Naive thymus-derived CD4-positive, alpha-beta T cell (primary cell): Measurements from ENCODE around the gene PTPRN2. TPM values are rescaled to one million over a fixed set of nuclear protein-coding genes. Genes with fewer than 3 reads are reported as not detected.

ENCODE experiments used
- ATAC-seq: fragments of 150-1000 bp; cut with Tn5 transposase; 2 replicates; pipeline ENCODE4 v1.10.0; 2021; ENCODE audit warnings: mild to moderate bottlenecking, moderate library complexity
- CTCF ChIA-PET: fragments of 350-600 bp; sonication (Branson Sonifier 250); formaldehyde crosslinking; loops from one replicate; lab custom pipeline; 2021; ENCODE audit warnings: antibody characterized with exemption; lab: Charles Lee
- POLR2A ChIA-PET: fragments of 350-600 bp; sonication (Branson Sonifier 250); formaldehyde crosslinking; loops from one replicate; lab custom pipeline; 2021; ENCODE audit warnings: antibody characterized with exemption, inconsistent platforms; lab: Charles Lee
- DNase-seq, 9 donors: peaks; one replicate each; pipeline versions ENCODE4 v3.0.0 to v3.0.0-alpha.2; 2020 to 2022; ENCODE audit warnings: mixed read lengths in 1 of 9
- H3K27ac ChIP-seq: one replicate; pipeline ENCODE4 v1.7.0; 2013; ENCODE audit warnings: mild to moderate bottlenecking, low read depth, low read length, moderate library complexity
- H3K27me3 ChIP-seq, 2 donors: one replicate each; pipeline ENCODE4 v1.7.0; 2013; ENCODE audit warnings: low read length in 2 of 2, mild to moderate bottlenecking in 2 of 2, moderate library complexity in 2 of 2; ENCODE audit not compliant: control insufficient read depth in 2 of 2, insufficient read depth in 2 of 2
- H3K36me3 ChIP-seq, 3 experiments: 1 replicate in 2 of 3; 2 replicates in 1 of 3; pipeline ENCODE4 v1.7.0; 2013; ENCODE audit warnings: low read length in 3 of 3, mild to moderate bottlenecking in 3 of 3, moderate library complexity in 1 of 3; ENCODE audit not compliant: insufficient read depth in 3 of 3, control insufficient read depth in 2 of 3
- H3K4me1 ChIP-seq, 2 donors: one replicate each; pipeline ENCODE4 v1.7.0; 2013; ENCODE audit warnings: low read length in 2 of 2, mild to moderate bottlenecking in 2 of 2, moderate library complexity in 1 of 2; ENCODE audit not compliant: control insufficient read depth in 2 of 2, insufficient read depth in 2 of 2
- H3K4me3 ChIP-seq: 2 replicates; pipeline ENCODE4 v1.7.0; 2013; ENCODE audit warnings: mild to moderate bottlenecking, low read length
- H3K9me3 ChIP-seq, 3 experiments: 1 replicate in 2 of 3; 2 replicates in 1 of 3; pipeline ENCODE4 v1.7.0; 2013; ENCODE audit warnings: low read length in 3 of 3; ENCODE audit not compliant: control insufficient read depth in 2 of 3
- H3K27ac Mint-ChIP-seq, 9 donors: one replicate each; pipeline ENCODE4 v1.8.0; 2020 to 2022; ENCODE audit warnings: mixed read lengths in 9 of 9, mild to moderate bottlenecking in 8 of 9, moderate library complexity in 5 of 9, inconsistent platforms in 2 of 9
- H3K27me3 Mint-ChIP-seq, 5 donors: one replicate each; pipeline ENCODE4 v1.8.0; 2021 to 2022; ENCODE audit warnings: mixed read lengths in 5 of 5, mild to moderate bottlenecking in 1 of 5
- H3K36me3 Mint-ChIP-seq, 5 donors: one replicate each; pipeline ENCODE4 v1.8.0; 2020 to 2022; ENCODE audit warnings: mixed read lengths in 5 of 5, mild to moderate bottlenecking in 3 of 5, inconsistent platforms in 1 of 5
- H3K4me1 Mint-ChIP-seq, 7 donors: one replicate each; pipeline ENCODE4 v1.8.0; 2020 to 2022; ENCODE audit warnings: mixed read lengths in 7 of 7, mild to moderate bottlenecking in 3 of 7, inconsistent platforms in 1 of 7
- H3K4me3 Mint-ChIP-seq, 10 donors: one replicate each; pipeline ENCODE4 v1.8.0; 2020 to 2022; ENCODE audit warnings: mild to moderate bottlenecking in 10 of 10, mixed read lengths in 10 of 10, moderate library complexity in 6 of 10, inconsistent platforms in 2 of 10
- H3K9me3 Mint-ChIP-seq, 11 donors: one replicate each; pipeline ENCODE4 v1.8.0; 2020 to 2022; ENCODE audit warnings: mixed read lengths in 11 of 11, mild to moderate bottlenecking in 4 of 11, inconsistent platforms in 1 of 11, moderate library complexity in 1 of 11
- intact Hi-C, 2 donors: fragments of 100-400 bp; cut with micrococcal nuclease; formaldehyde crosslinking; loops; one replicate each; pipeline ENCODE4 v1.15.1; 2023
- polyA plus RNA-seq, 2 donors: library from polyadenylated mRNA; unstranded; fragments of 300-500 nt; fragmentation: Illumina TruSeq; gene quantifications; one replicate each; pipeline ENCODE4 v1.2.3, GENCODE V29; 2021
- total RNA-seq, 6 experiments: library from RNA in 5 of 6; stranded (reverse) in 5 of 6; gene quantifications; 1 replicate in 5 of 6; 2 replicates in 1 of 6; pipeline ENCODE4 v1.2.3 and lab custom pipeline; 2021 to 2026

PTPRN2 gene
- total and polyA plus RNA-seq, 7 experiments from 2014 or later, result 0.58 to 2.3 (median 1.4) TPM

- H3K27ac Mint-ChIP-seq, result no peak overlapping the region
- H3K27me3 ChIP-seq, result no peaks in the 10 kb centered on the region
- no peak overlapping the region for H3K4me3 ChIP-seq
- H3K4me3 Mint-ChIP-seq, result no peak overlapping the region
- POLR2A ChIA-PET, result no interaction called here
- no peaks in the 10 kb centered on the region for H3K36me3 Mint-ChIP-seq
- H3K9me3 ChIP-seq, result no peaks in the 10 kb centered on the region
- peaks cover 0 to 5% (median 0%) of the 10 kb centered on the region in 7 donors for H3K4me1 Mint-ChIP-seq
- CTCF ChIA-PET, result no interaction called here
- H3K4me1 ChIP-seq, result no peaks in the 10 kb centered on the region
- H3K9me3 Mint-ChIP-seq, result peaks cover 0 to 2% (median 0%) of the 10 kb centered on the region in 11 donors
- ATAC-seq (no peak), DNase-seq (no peak)
- H3K27ac ChIP-seq, result no peak overlapping the region
- no peaks in the 10 kb centered on the region for H3K36me3 ChIP-seq
- intact Hi-C loops, result no loop called here
- H3K27me3 Mint-ChIP-seq, result peaks cover 0 to 12% (median 3%) of the 10 kb centered on the region in 5 donors
Observed at GRCh38 chr7:158492367-158492764, 95.3 kb downstream of the PTPRN2 start.

DNA sequence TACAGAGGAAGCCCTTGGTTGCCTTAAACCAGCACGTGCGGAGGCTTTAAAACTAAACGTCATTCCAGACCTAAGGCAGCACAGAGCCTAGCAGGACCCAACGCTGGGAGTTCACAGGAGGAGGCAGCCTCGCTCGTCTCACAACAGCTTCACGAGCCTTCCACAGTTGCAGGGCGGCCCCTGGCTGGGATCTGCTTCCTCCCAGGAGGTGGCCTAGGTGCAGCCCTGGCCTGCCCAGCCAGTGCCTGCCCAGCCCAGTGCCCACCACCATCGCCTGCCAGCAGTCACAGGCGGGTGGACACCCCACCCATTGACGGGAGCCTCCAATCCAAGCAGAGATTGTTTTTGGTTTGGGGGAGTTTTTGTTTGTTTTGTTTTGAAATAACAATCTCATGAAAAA lies 96.5 kb downstream of the PTPRN2 start:
- H3K27ac Mint-ChIP-seq, result no peak overlapping the region
- POLR2A ChIA-PET, result no interaction called here
- no peak overlapping the region for H3K4me3 ChIP-seq
- H3K4me1 Mint-ChIP-seq, result peaks cover 0 to 5% (median 0%) of the 10 kb centered on the region in 7 donors
- CTCF ChIA-PET, result no interaction called here
- H3K9me3 ChIP-seq, result no peaks in the 10 kb centered on the region
- H3K27ac ChIP-seq, result no peak overlapping the region
- H3K4me3 Mint-ChIP-seq, result no peak overlapping the region
- H3K27me3 Mint-ChIP-seq, result peaks cover 0 to 14% (median 7%) of the 10 kb centered on the region in 5 donors
- DNase-seq, result no peak
- H3K36me3 Mint-ChIP-seq, result peaks cover 0 to 4% (median 0%) of the 10 kb centered on the region in 5 donors
- H3K9me3 Mint-ChIP-seq, result peaks cover 0 to 6% (median 0%) of the 10 kb centered on the region in 11 donors
- H3K36me3 ChIP-seq, result no peaks in the 10 kb centered on the region
- no peaks in the 10 kb centered on the region for H3K4me1 ChIP-seq
- intact Hi-C loops, result no loop called here
- ATAC-seq, result no peak
- no peaks in the 10 kb centered on the region for H3K27me3 ChIP-seq

- POLR2A ChIA-PET, result no interaction called here
- CTCF ChIA-PET, result no interaction called here
- Histone ChIP-seq H3K36me3 (no peaks in the 10 kb centered on the region), H3K27me3 (no peaks in the 10 kb centered on the region), H3K27ac (no peak overlapping the region), H3K4me3 (no peak overlapping the region), H3K4me1 (no peaks in the 10 kb centered on the region), H3K9me3 (no peaks in the 10 kb centered on the region)
- ATAC-seq (no peak), DNase-seq (no peak)
- Mint-ChIP-seq H3K27ac (no peak overlapping the region), H3K4me1 (peaks cover 0 to under 1% (median 0%) of the 10 kb centered on the region in 7 donors), H3K27me3 (peaks cover 0 to 14% (median 9%) of the 10 kb centered on the region in 5 donors), H3K4me3 (no peak overlapping the region), H3K9me3 (peaks cover 0 to 6% (median 0%) of the 10 kb centered on the region in 11 donors), H3K36me3 (peaks cover 0 to 4% (median 0%) of the 10 kb centered on the region in 5 donors)
- intact Hi-C loops, result no loop called here
Observed at GRCh38 chr7:158490171-158490782, 97.3 kb downstream of the PTPRN2 start.

DNA sequence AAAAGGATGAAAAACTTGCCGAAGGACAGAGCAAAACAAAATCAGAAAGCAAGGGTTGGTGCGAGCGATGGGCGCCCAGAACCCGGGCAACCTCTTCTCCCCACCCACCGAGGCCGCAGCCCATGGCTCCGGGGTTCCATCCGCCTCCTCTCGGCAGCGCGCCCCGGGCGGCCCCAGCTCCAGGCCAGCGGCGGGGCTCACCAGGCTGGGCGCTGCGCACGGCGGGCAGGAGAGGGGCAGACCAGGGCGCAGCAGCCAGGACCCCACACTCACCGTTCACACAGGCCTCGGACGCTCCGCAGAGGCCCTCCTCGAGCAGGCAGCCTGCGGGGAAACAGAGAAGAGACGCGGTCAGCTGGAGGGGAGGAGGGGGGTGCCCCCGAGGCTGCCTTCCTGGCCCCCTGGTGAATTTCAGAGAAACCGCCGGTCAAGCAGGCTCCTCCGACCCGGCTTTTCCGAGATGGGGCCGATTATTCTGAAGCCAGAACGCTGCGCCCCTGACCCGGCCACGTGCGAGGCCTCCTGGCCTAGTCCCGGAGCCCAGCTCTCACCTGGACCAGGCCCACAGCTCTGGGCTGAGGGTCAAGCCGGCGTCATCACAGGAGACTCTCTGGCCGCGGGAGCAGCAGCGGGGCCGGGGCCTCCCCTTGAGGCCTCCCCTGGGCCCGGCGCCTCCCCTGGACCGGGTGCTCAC lies 98.0 kb downstream of the PTPRN2 start:
- H3K27me3 Mint-ChIP-seq, result peaks cover 0 to 14% (median 8%) of the 10 kb centered on the region in 5 donors
- H3K36me3 Mint-ChIP-seq, result peaks cover 0 to 4% (median 0%) of the 10 kb centered on the region in 5 donors
- H3K9me3 Mint-ChIP-seq, result peaks cover 0 to 6% (median 0%) of the 10 kb centered on the region in 11 donors
- ATAC-seq (no peak), DNase-seq (no peak)
- intact Hi-C loops, result no loop called here
- H3K27me3 ChIP-seq, result no peaks in the 10 kb centered on the region
- ChIA-PET POLR2A (no interaction called here), CTCF (no interaction called here)
- no peak overlapping the region for H3K4me3 ChIP-seq
- H3K27ac Mint-ChIP-seq, result no peak overlapping the region
- no peaks in the 10 kb centered on the region for H3K9me3 ChIP-seq
- no peak overlapping the region for H3K27ac ChIP-seq
- H3K4me1 ChIP-seq, result no peaks in the 10 kb centered on the region
- H3K36me3 ChIP-seq, result no peaks in the 10 kb centered on the region
- no peaks in the 10 kb centered on the region for H3K4me1 Mint-ChIP-seq
- H3K4me3 Mint-ChIP-seq, result no peak overlapping the region

GRCh38 chr7:158488181-158488971 lies 99.2 kb downstream of the PTPRN2 start:
- no peaks in the 10 kb centered on the region for H3K27me3 ChIP-seq
- peaks cover 0 to 4% (median 0%) of the 10 kb centered on the region in 5 donors for H3K36me3 Mint-ChIP-seq
- H3K27ac Mint-ChIP-seq, result no peak overlapping the region
- H3K4me3 ChIP-seq, result no peak overlapping the region
- no peaks in the 10 kb centered on the region for H3K4me1 Mint-ChIP-seq
- no peak overlapping the region for H3K27ac ChIP-seq
- no peaks in the 10 kb centered on the region for H3K9me3 ChIP-seq
- ATAC-seq (no peak), DNase-seq (no peak)
- no peaks in the 10 kb centered on the region for H3K4me1 ChIP-seq
- ChIA-PET CTCF (no interaction called here), POLR2A (no interaction called here)
- peaks cover 0 to 6% (median 0%) of the 10 kb centered on the region in 11 donors for H3K9me3 Mint-ChIP-seq
- H3K27me3 Mint-ChIP-seq, result peaks cover 0 to 14% (median 8%) of the 10 kb centered on the region in 5 donors
- no peak overlapping the region for H3K4me3 Mint-ChIP-seq
- H3K36me3 ChIP-seq, result no peaks in the 10 kb centered on the region
- intact Hi-C loops, result no loop called here

DNA sequence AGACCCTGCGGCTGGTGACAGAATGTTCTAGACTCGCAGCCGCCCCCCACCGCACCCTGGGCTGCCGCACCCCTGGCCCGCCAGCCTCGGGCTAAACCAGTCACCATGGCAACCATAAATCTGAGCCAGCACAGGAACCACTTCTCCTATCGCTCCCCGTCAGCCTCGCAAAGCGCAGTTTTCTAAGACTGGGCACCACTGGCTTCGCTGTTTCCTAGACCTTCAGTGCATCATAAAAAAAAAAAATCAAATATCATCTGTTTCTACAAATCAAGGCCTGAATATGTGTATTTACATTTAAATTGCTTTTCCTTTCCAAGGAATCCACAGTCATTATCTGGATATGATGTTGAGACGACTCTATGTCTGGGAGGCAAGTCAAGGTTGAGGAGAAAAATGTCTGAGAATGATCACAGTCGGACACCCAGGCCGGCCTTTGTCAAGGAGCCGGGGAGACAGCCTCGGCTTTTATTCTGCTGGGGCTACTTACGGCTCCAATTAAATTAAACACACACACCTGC lies 99.9 kb downstream of the PTPRN2 start:
- H3K4me3 ChIP-seq, result no peak overlapping the region
- Mint-ChIP-seq H3K9me3 (peaks cover 0 to 6% (median 0%) of the 10 kb centered on the region in 11 donors), H3K27ac (no peak overlapping the region), H3K4me3 (no peak overlapping the region), H3K27me3 (peaks cover 0 to 14% (median 8%) of the 10 kb centered on the region in 5 donors), H3K4me1 (no peaks in the 10 kb centered on the region), H3K36me3 (peaks cover 0 to 4% (median 0%) of the 10 kb centered on the region in 5 donors)
- DNase-seq, result no peak
- intact Hi-C loops, result no loop called here
- H3K4me1 ChIP-seq, result no peaks in the 10 kb centered on the region
- no peak for ATAC-seq
- H3K9me3 ChIP-seq, result no peaks in the 10 kb centered on the region
- no peaks in the 10 kb centered on the region for H3K27me3 ChIP-seq
- H3K36me3 ChIP-seq, result no peaks in the 10 kb centered on the region
- CTCF ChIA-PET, result no interaction called here
- no peak overlapping the region for H3K27ac ChIP-seq
- POLR2A ChIA-PET, result no interaction called here
